Measurements from ENCODE around the gene TAF4.

DNA sequence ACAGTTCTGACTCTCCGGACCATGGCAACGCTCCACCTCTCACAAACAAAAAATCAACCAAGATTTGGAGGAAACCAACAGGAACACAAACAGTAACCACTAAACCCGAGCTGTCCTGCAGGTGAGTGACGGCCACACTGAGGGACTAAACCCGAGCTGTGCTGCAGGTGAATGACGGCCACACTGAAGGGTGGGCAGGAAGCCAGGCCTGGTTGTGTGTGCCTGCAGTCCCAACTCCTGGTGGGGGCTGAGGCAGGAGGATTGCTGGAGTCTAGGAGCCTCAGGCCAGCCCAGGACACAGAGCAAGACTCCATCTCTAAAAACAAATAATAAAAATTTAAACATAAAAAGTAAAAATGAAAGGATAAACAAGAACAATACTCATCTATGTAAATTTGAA is 80.6 kb downstream of the TAF4 start:
- TF ChIP-seq, protein P1, sequence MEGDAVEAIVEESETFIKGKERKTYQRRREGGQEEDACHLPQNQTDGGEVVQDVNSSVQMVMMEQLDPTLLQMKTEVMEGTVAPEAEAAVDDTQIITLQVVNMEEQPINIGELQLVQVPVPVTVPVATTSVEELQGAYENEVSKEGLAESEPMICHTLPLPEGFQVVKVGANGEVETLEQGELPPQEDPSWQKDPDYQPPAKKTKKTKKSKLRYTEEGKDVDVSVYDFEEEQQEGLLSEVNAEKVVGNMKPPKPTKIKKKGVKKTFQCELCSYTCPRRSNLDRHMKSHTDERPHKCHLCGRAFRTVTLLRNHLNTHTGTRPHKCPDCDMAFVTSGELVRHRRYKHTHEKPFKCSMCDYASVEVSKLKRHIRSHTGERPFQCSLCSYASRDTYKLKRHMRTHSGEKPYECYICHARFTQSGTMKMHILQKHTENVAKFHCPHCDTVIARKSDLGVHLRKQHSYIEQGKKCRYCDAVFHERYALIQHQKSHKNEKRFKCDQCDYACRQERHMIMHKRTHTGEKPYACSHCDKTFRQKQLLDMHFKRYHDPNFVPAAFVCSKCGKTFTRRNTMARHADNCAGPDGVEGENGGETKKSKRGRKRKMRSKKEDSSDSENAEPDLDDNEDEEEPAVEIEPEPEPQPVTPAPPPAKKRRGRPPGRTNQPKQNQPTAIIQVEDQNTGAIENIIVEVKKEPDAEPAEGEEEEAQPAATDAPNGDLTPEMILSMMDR (IDR thresholded peaks at IDR 0.05; ENCODE audit: low read length) = no peak
- TF ChIP-seq EZH2 (optimal IDR thresholded peaks at IDR 0.05; ENCODE audit: low read depth, low read length) (no peak), EZH2phosphoT487 (IDR thresholded peaks at IDR 0.05; ENCODE audit: low read length) (no peak)
